Ovary (tissue), 3 donors: ENCODE results near the gene TYMS.

Source experiments
- CTCF ChIP-seq, 3 donors: fragments of 450-650 bp in 2 of 3; fragments of 200-600 bp in 1 of 3; IDR thresholded peaks; one replicate each; pipeline versions ENCODE4 v1.5.1 to v1.8.0; 2016 to 2022; ENCODE audit warnings: antibody characterized with exemption in 3 of 3, mild to moderate bottlenecking in 1 of 3
- POLR2A ChIP-seq: fragments of 450-650 bp; IDR thresholded peaks from one replicate; pipeline ENCODE4 v1.6.1; 2017; ENCODE audit warnings: antibody characterized with exemption, mild to moderate bottlenecking, moderate library complexity
- donor health status: DM: no; HTN: no; CAD: no.

DNA sequence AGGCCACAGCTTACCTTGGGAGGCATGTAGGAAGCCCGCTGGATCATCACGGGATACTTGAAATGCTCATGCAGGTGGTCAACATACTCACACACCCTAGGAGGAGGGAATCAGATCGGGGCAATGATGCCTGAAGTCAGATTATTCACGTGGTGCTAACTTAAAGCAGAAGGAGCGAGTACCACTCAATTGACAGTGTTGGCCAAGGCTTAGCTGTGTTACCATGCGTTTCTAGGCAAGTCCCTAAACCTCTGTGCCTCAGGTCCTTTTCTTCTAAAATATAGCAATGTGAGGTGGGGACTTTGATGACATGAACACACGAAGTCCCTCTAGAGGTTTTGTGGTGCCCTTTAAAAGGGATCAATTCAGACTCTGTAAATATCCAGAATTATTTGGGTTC is 17.9 kb downstream of the TYMS start:
- TF ChIP-seq CTCF (IDR thresholded peaks at IDR 0.05) = no peak
- TF ChIP-seq POLR2A = no peak
